ENCODE measurements around the gene BAG1.

Gene BAG1

GRCh38 chr9:33264473-33265177 lies at the start of gene BAG1, which contains the start of gene CHMP5:
Gene BAG1 (minus strand): TSS chr9:33264708.
Gene CHMP5 (plus strand): TSS chr9:33265049. CDS start chr9:33265079, 30 bp downstream.
- peak; percentile 99 for DNase-seq

- no peak for DNase-seq
These were observed 47.4 kb upstream of the BAG1 start for GRCh38 chr9:33311953-33312352.

- DNase-seq = no peak
These were observed 46.2 kb upstream of the BAG1 start for GRCh38 chr9:33310748-33311147.

- no peak for DNase-seq
These were observed 45.4 kb upstream of the BAG1 start for GRCh38 chr9:33309903-33310302.

GRCh38 chr9:33307067-33307466 lies 42.6 kb upstream of the BAG1 start:
- DNase-seq = peak; percentile 13

GRCh38 chr9:33306037-33306436 lies 41.5 kb upstream of the BAG1 start:
- DNase-seq = no peak

- no peak for DNase-seq
These were observed 39.9 kb upstream of the BAG1 start for GRCh38 chr9:33304362-33304761.

- DNase-seq = no peak
These were observed 36.0 kb upstream of the BAG1 start for GRCh38 chr9:33300546-33300945.

GRCh38 chr9:33297432-33297831 lies 32.9 kb upstream of the BAG1 start:
- no peak for DNase-seq

- DNase-seq = no peak
These were observed 31.1 kb upstream of the BAG1 start for GRCh38 chr9:33295571-33295970.

GRCh38 chr9:33294670-33295432 lies 30.3 kb upstream of the BAG1 start:
- no peak for DNase-seq

GRCh38 chr9:33293782-33294181 lies 29.3 kb upstream of the BAG1 start:
- DNase-seq = no peak

- DNase-seq = no peak
These were observed 27.4 kb upstream of the BAG1 start for GRCh38 chr9:33291901-33292300.

- no peak for DNase-seq
These were observed 26.5 kb upstream of the BAG1 start for GRCh38 chr9:33291031-33291397.

GRCh38 chr9:33290247-33291030 lies 25.9 kb upstream of the BAG1 start, which contains the start of gene NFX1:
Gene NFX1 (plus strand): TSS chr9:33290516. CDS start chr9:33290573, 57 bp downstream.
- DNase-seq = peak; percentile 99

- DNase-seq = no peak
These were observed 25.4 kb upstream of the BAG1 start for GRCh38 chr9:33289936-33290246.

- DNase-seq = no peak
These were observed 25.0 kb upstream of the BAG1 start for GRCh38 chr9:33289496-33289895.

- DNase-seq = no peak
These were observed 24.4 kb upstream of the BAG1 start for GRCh38 chr9:33288828-33289483.

GRCh38 chr9:33288235-33288634 lies 23.7 kb upstream of the BAG1 start:
- DNase-seq = no peak

- DNase-seq = peak; percentile 71
These were observed 22.6 kb upstream of the BAG1 start for GRCh38 chr9:33287087-33287490.

GRCh38 chr9:33285502-33285901 lies 21.0 kb upstream of the BAG1 start:
- DNase-seq = no peak

- no peak for DNase-seq
These were observed 13.0 kb upstream of the BAG1 start for GRCh38 chr9:33277484-33277883.

- DNase-seq = no peak
These were observed 9.4 kb upstream of the BAG1 start for GRCh38 chr9:33273972-33274328.

Measured in fibroblast of upper back skin (primary cell).